H9 (cell line): ENCODE measurements around the gene SNUPN. TPM values are rescaled to one million over a fixed set of nuclear protein-coding genes. Genes with fewer than 3 reads are reported as not detected.

Source experiments
- DNase-seq: peaks from one replicate; pipeline ENCODE4 v3.0.0-alpha.2; 2017
- H2AFZ ChIP-seq: one replicate; pipeline ENCODE4 v1.6.1; 2013; ENCODE audit warnings: mild to moderate bottlenecking, low read length, control low read depth, moderate library complexity
- H2AK5ac ChIP-seq: 2 replicates; pipeline ENCODE4 v1.6.1; 2013; ENCODE audit warnings: low read length, control low read depth, mixed read lengths; ENCODE audit not compliant: insufficient read length
- H2BK120ac ChIP-seq: one replicate; pipeline ENCODE4 v1.6.1; 2013; ENCODE audit warnings: low read depth, mild to moderate bottlenecking, low read length, control low read depth, inconsistent platforms; ENCODE audit not compliant: poor library complexity, severe bottlenecking
- H2BK12ac ChIP-seq: 2 replicates; pipeline ENCODE4 v1.6.1; 2013; ENCODE audit warnings: low read length, control low read depth, mixed read lengths, low read depth; ENCODE audit not compliant: insufficient read length
- H2BK15ac ChIP-seq: 2 replicates; pipeline ENCODE4 v1.6.1; 2013; ENCODE audit warnings: low read depth, low read length, control low read depth
- H2BK20ac ChIP-seq: one replicate; pipeline ENCODE4 v1.6.1; 2013; ENCODE audit warnings: low read depth, mild to moderate bottlenecking, low read length, control low read depth, inconsistent platforms; ENCODE audit not compliant: poor library complexity, severe bottlenecking
- H2BK5ac ChIP-seq: 2 replicates; pipeline ENCODE4 v1.6.1; 2013; ENCODE audit warnings: low read length, control low read depth, mixed read lengths; ENCODE audit not compliant: insufficient read length
- H3K14ac ChIP-seq: 2 replicates; pipeline ENCODE4 v1.6.1; 2013; ENCODE audit warnings: low read length, control low read depth; ENCODE audit not compliant: insufficient read depth
- H3K18ac ChIP-seq: 2 replicates; pipeline ENCODE4 v1.6.1; 2013; ENCODE audit warnings: low read depth, mild to moderate bottlenecking, mixed read lengths, low read length, control low read depth; ENCODE audit not compliant: insufficient read length
- H3K23ac ChIP-seq: 2 replicates; pipeline ENCODE4 v1.6.1; 2013; ENCODE audit warnings: low read length, control low read depth, mixed read lengths, low read depth; ENCODE audit not compliant: insufficient read length
- H3K23me2 ChIP-seq: 2 replicates; pipeline ENCODE4 v1.6.1; 2013; ENCODE audit warnings: low read depth, mild to moderate bottlenecking, mixed read lengths, low read length, control low read depth; ENCODE audit not compliant: insufficient read length, poor library complexity, severe bottlenecking
- H3K27ac ChIP-seq: 2 replicates; pipeline ENCODE4 v1.5.1; 2013; ENCODE audit warnings: low read length, control low read depth, mixed read lengths, low read depth; ENCODE audit not compliant: insufficient read length
- H3K27me3 ChIP-seq: 2 replicates; pipeline ENCODE4 v1.6.1; 2013; ENCODE audit warnings: low read length, control low read depth, inconsistent platforms; ENCODE audit not compliant: insufficient read depth
- H3K4ac ChIP-seq: 2 replicates; pipeline ENCODE4 v1.6.1; 2013; ENCODE audit warnings: low read depth, mild to moderate bottlenecking, control low read depth, inconsistent platforms, low read length, moderate library complexity
- H3K4me1 ChIP-seq: 2 replicates; pipeline ENCODE4 v1.6.1; 2013; ENCODE audit warnings: low read length, control low read depth, inconsistent platforms; ENCODE audit not compliant: insufficient read depth
- H3K4me2 ChIP-seq: 2 replicates; pipeline ENCODE4 v1.6.1; 2013; ENCODE audit warnings: low read length, control low read depth, mixed read lengths; ENCODE audit not compliant: insufficient read length, insufficient read depth
- H3K56ac ChIP-seq: 2 replicates; pipeline ENCODE4 v1.6.1; 2013; ENCODE audit warnings: low read depth, mild to moderate bottlenecking, mixed read lengths, low read length, control low read depth; ENCODE audit not compliant: insufficient read length
- H3K79me1 ChIP-seq: 2 replicates; pipeline ENCODE4 v1.6.1; 2013; ENCODE audit warnings: low read depth, mild to moderate bottlenecking, moderate library complexity, low read length, control low read depth, inconsistent platforms; ENCODE audit not compliant: insufficient read depth, poor library complexity, severe bottlenecking
- H3K79me2 ChIP-seq: 2 replicates; pipeline ENCODE4 v1.6.1; 2013; ENCODE audit warnings: low read length, control low read depth, inconsistent platforms; ENCODE audit not compliant: insufficient read depth
- H3K9ac ChIP-seq: 2 replicates; pipeline ENCODE4 v1.6.1; 2013; ENCODE audit warnings: low read length, control low read depth, mixed read lengths; ENCODE audit not compliant: insufficient read length; ENCODE audit errors: extremely low read depth
- H3K9me3 ChIP-seq: one replicate; pipeline ENCODE4 v1.6.1; 2013; ENCODE audit warnings: low read depth, low read length, inconsistent platforms; ENCODE audit not compliant: control insufficient read depth
- H3T11ph ChIP-seq: one replicate; pipeline ENCODE4 v1.6.1; 2013; ENCODE audit warnings: mild to moderate bottlenecking, low read length, control low read depth, inconsistent platforms
- H4K20me1 ChIP-seq: one replicate; pipeline ENCODE4 v1.6.1; 2013; ENCODE audit not compliant: control insufficient read depth, insufficient read length, insufficient read depth
- H4K5ac ChIP-seq: 2 replicates; pipeline ENCODE4 v1.6.1; 2013; ENCODE audit warnings: low read depth, mild to moderate bottlenecking, mixed read lengths, low read length, control low read depth; ENCODE audit not compliant: insufficient read length
- H4K8ac ChIP-seq: replicated peaks from 2 replicates; pipeline ENCODE4 v1.6.1; 2013; ENCODE audit warnings: low read length, control low read depth, mixed read lengths, low read depth; ENCODE audit not compliant: insufficient read length
- H4K91ac ChIP-seq: 2 replicates; pipeline ENCODE4 v1.6.1; 2013; ENCODE audit warnings: low read depth, mild to moderate bottlenecking, moderate library complexity, mixed read lengths, low read length, control low read depth; ENCODE audit not compliant: insufficient read length
- H3K27ac Mint-ChIP-seq, 3 experiments: 2 replicates in 2 of 3; 3 replicates in 1 of 3; pipeline ENCODE4 v1.8.0; 2020 to 2021; ENCODE audit warnings: mixed read lengths in 3 of 3, mild to moderate bottlenecking in 1 of 3, moderate library complexity in 1 of 3
- H3K27me3 Mint-ChIP-seq: 2 replicates; pipeline ENCODE4 v1.8.0; 2021; ENCODE audit warnings: low read depth, mild to moderate bottlenecking, moderate library complexity, mixed read lengths
- H3K36me3 Mint-ChIP-seq, 3 experiments: 2 replicates in 2 of 3; 3 replicates in 1 of 3; pipeline ENCODE4 v1.8.0; 2020 to 2021; ENCODE audit warnings: low read depth in 3 of 3, mixed read lengths in 3 of 3; ENCODE audit not compliant: insufficient read depth in 1 of 3
- H3K4me1 Mint-ChIP-seq, 2 experiments: 2 replicates each; pipeline ENCODE4 v1.8.0; 2020; ENCODE audit warnings: mixed read lengths in 2 of 2
- H3K4me3 Mint-ChIP-seq, 2 experiments: 2 replicates in 1 of 2; 3 replicates in 1 of 2; pipeline ENCODE4 v1.8.0; 2020 to 2021; ENCODE audit warnings: mild to moderate bottlenecking in 2 of 2, mixed read lengths in 2 of 2, moderate library complexity in 1 of 2
- H3K9me3 Mint-ChIP-seq, 2 experiments: 2 replicates in 1 of 2; 3 replicates in 1 of 2; pipeline ENCODE4 v1.8.0; 2020; ENCODE audit warnings: mild to moderate bottlenecking in 2 of 2, mixed read lengths in 2 of 2, moderate library complexity in 1 of 2
- WGBS: extraction: QIAGEN DNeasy Blood & Tissue Kit; methylation state at CpG from one replicate; pipeline ENCODE4 v1.1.7; 2013; ENCODE audit warnings: missing lambda C conversion rate, low lambda C conversion rate, mixed read lengths; ENCODE audit not compliant: insufficient read length; ENCODE audit errors: extremely low coverage; 5-methylcytosine and 5-hydroxymethylcytosine counted together
- total RNA-seq: library from RNA; stranded (reverse); gene quantifications from 2 replicates; pipeline ENCODE4 v1.2.1, GENCODE V29; 2021
- TF ChIP-seq, protein P1 (sequence below): fragments of 200-600 bp; sonication (generic); conservative IDR thresholded peaks from 3 replicates; pipeline ENCODE4 v1.8.0; 2021; ENCODE audit warnings: antibody characterized with exemption, mild to moderate bottlenecking

SNUPN gene
- total RNA-seq, 1 experiment from 2014 or later: 32.7 TPM

DNA sequence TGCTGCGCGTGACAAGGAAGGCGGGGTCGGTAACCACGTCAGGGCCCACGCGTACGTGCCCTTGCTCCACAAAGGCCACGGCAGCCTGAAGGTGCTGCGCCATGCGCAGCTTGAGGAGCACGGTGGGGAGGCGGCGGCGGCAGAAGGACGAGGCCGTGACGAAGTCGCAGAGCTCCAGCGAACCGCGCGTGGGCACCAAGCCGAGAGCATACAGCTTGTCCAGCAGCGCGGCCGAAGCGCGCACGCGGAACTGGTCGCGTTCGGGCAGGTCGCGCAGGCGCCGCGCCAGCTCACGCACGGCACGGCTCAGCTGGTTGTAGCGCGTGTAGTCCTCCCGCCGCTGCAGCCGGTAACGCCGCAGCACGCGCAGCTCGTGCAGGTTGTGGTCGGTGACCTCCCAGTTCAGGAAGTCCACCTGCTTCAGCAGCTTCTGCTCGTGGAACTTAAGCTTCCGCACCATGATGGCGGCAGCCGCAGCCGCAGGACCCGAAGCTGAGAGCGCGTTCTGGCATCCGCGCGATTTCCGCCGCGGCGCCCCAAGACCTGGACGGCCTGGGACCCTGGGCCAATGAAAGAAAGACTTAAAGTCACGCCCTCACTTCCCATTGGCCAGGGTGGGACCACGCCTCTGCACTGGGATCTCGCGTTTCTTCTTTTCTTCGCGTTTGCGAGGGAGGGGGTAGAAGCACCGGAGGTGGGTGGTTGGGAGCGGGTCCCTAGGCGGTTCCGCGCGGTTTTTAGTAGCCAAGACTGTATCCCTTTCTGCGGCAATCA lies 14.4 kb upstream of the SNUPN start, which contains the start of gene IMP3:
Gene IMP3, minus strand, starts transcription at position 516 of the 774 bp plus-strand sequence. Its CDS starts 56 bp downstream, at position 460.
- no peak within 1 kb of the TSS for H2BK120ac ChIP-seq
- no peaks in the 10 kb centered on the region for H3K9me3 ChIP-seq
- no peak within 1 kb of the TSS for H2AK5ac ChIP-seq
- H3K4me1 Mint-ChIP-seq: peaks cover 24 to 32% of the 10 kb centered on the region in 2 experiments
- WGBS: no CpG with 5 or more reads among the region's 83 CpGs
- peak within 1 kb of the TSS; percentile 98 for H3K4me2 ChIP-seq
- peaks cover 2% of the 10 kb centered on the region; the same call in 1 of the 2 replicates for H3K27me3 Mint-ChIP-seq
- H4K8ac ChIP-seq: no peak within 1 kb of the TSS
- peaks cover 20% of the 10 kb centered on the region; the same call in 1 of the 2 replicates for H3K79me2 ChIP-seq
- TF ChIP-seq, protein P1, sequence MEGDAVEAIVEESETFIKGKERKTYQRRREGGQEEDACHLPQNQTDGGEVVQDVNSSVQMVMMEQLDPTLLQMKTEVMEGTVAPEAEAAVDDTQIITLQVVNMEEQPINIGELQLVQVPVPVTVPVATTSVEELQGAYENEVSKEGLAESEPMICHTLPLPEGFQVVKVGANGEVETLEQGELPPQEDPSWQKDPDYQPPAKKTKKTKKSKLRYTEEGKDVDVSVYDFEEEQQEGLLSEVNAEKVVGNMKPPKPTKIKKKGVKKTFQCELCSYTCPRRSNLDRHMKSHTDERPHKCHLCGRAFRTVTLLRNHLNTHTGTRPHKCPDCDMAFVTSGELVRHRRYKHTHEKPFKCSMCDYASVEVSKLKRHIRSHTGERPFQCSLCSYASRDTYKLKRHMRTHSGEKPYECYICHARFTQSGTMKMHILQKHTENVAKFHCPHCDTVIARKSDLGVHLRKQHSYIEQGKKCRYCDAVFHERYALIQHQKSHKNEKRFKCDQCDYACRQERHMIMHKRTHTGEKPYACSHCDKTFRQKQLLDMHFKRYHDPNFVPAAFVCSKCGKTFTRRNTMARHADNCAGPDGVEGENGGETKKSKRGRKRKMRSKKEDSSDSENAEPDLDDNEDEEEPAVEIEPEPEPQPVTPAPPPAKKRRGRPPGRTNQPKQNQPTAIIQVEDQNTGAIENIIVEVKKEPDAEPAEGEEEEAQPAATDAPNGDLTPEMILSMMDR: no peak
- peak within 1 kb of the TSS; percentile 82 for H3K4ac ChIP-seq
- peak; percentile 97 for DNase-seq
- no peaks in the 10 kb centered on the region for H3K27me3 ChIP-seq
- peak within 1 kb of the TSS; percentile 97 for H3K18ac ChIP-seq
- peaks cover 9% of the 10 kb centered on the region for H3K79me1 ChIP-seq
- no peaks in the 10 kb centered on the region for H3K9me3 Mint-ChIP-seq
- no peak within 1 kb of the TSS for H2BK20ac ChIP-seq
- H3K23ac ChIP-seq: peak within 1 kb of the TSS; percentile 56
- peaks cover 0 to 10% (median 3%) of the 10 kb centered on the region in 3 experiments; a peak in 3 of 7 replicates for H3K36me3 Mint-ChIP-seq
- H2BK5ac ChIP-seq: peak within 1 kb of the TSS; percentile 79
- peak within 1 kb of the TSS; percentile 82 for H3K27ac ChIP-seq
- no peak within 1 kb of the TSS for H2BK15ac ChIP-seq
- no peaks in the 10 kb centered on the region for H3K4me1 ChIP-seq
- peaks cover 15% of the 10 kb centered on the region for H3K23me2 ChIP-seq
- no peak within 1 kb of the TSS for H3T11ph ChIP-seq
- no peak within 1 kb of the TSS for H3K56ac ChIP-seq
- no peaks in the 10 kb centered on the region for H4K20me1 ChIP-seq
- peak within 1 kb of the TSS; percentile 96 for H3K14ac ChIP-seq
- H3K4me3 Mint-ChIP-seq: peak within 1 kb of the TSS; percentile 92 to 93
- H4K5ac ChIP-seq: peak within 1 kb of the TSS; percentile 92
- peak within 1 kb of the TSS; percentile 89 for H4K91ac ChIP-seq
- peak within 1 kb of the TSS; percentile 83 to 94 (median 91) for H3K27ac Mint-ChIP-seq
- H3K9ac ChIP-seq: peak within 1 kb of the TSS; percentile 98
- no peak within 1 kb of the TSS for H2AFZ ChIP-seq
- H2BK12ac ChIP-seq: no peak within 1 kb of the TSS
